Measurements from ENCODE around the gene STK24. TPM values are rescaled to one million over a fixed set of nuclear protein-coding genes. Genes with fewer than 3 reads are reported as not detected.

The STK24 gene
- polyA plus RNA-seq, 3 donors = 14.2 to 59.8 (median 28.9) TPM

GRCh38 chr13:98489446-98490194 is 87.3 kb downstream of the STK24 start:
- intact Hi-C loops (cut with micrococcal nuclease) = no loop called here
- Mint-ChIP-seq H3K9me3 (no peaks in the 10 kb centered on the region), H3K4me1 (peaks cover 40% of the 10 kb centered on the region), H3K4me3 (no peak overlapping the region), H3K36me3 (peaks cover 27 to 28% of the 10 kb centered on the region in 2 donors), H3K27ac (peak overlapping the region in 4 of 7 donors; percentile 16 to 78 (median 44)), H3K27me3 (ENCODE audit: low read depth in 3 of 3) (peaks cover 0 to 6% (median 0%) of the 10 kb centered on the region in 3 donors)
- Histone ChIP-seq H3K9me3 (replicated peaks in 1 of 2; ENCODE audit: control insufficient read depth in 1 of 2, insufficient read depth in 1 of 2, low read length in 2 of 2) (no peaks in the 10 kb centered on the region), H2AFZ (ENCODE audit: insufficient read depth, low read depth, low read length, poor library complexity, severe bottlenecking) (no peak overlapping the region), H3K4me1 (ENCODE audit: control insufficient read depth in 1 of 2, insufficient read depth in 2 of 2, low read length in 2 of 2) (peaks cover 13 to 23% of the 10 kb centered on the region in 2 donors), H3K4me3 (replicated peaks in 1 of 3; ENCODE audit: low read depth in 2 of 3, low read length in 3 of 3) (no peak overlapping the region), H3K36me3 (replicated peaks in 1 of 2; ENCODE audit: control insufficient read depth in 1 of 2, insufficient read depth in 2 of 2, low read length in 2 of 2) (peaks cover 0 to 3% of the 10 kb centered on the region in 2 donors), H3K79me2 (ENCODE audit: insufficient read depth, low read length) (peaks cover 83% of the 10 kb centered on the region), H3K9ac (ENCODE audit: insufficient read depth, low read length, poor library complexity, severe bottlenecking) (no peak overlapping the region), H3K27ac (ENCODE audit: low read depth in 1 of 2, low read length in 2 of 2) (no peak overlapping the region), H4K20me1 (ENCODE audit: insufficient read depth, low read length) (peaks cover 93% of the 10 kb centered on the region), H3K27me3 (ENCODE audit: control insufficient read depth in 2 of 2, insufficient read depth in 2 of 2, low read length in 2 of 2) (no peaks in the 10 kb centered on the region), H3K4me2 (replicated peaks; ENCODE audit: extremely low read depth, low read length, poor library complexity, severe bottlenecking) (no peak overlapping the region)
- WGBS (ENCODE audit: insufficient coverage) = 84% methylated on average over 6 of the region's 8 CpGs
- DNase-seq = no peak
- TF ChIP-seq, protein P1, sequence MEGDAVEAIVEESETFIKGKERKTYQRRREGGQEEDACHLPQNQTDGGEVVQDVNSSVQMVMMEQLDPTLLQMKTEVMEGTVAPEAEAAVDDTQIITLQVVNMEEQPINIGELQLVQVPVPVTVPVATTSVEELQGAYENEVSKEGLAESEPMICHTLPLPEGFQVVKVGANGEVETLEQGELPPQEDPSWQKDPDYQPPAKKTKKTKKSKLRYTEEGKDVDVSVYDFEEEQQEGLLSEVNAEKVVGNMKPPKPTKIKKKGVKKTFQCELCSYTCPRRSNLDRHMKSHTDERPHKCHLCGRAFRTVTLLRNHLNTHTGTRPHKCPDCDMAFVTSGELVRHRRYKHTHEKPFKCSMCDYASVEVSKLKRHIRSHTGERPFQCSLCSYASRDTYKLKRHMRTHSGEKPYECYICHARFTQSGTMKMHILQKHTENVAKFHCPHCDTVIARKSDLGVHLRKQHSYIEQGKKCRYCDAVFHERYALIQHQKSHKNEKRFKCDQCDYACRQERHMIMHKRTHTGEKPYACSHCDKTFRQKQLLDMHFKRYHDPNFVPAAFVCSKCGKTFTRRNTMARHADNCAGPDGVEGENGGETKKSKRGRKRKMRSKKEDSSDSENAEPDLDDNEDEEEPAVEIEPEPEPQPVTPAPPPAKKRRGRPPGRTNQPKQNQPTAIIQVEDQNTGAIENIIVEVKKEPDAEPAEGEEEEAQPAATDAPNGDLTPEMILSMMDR (IDR thresholded peaks at IDR 0.05) = no peak

DNA sequence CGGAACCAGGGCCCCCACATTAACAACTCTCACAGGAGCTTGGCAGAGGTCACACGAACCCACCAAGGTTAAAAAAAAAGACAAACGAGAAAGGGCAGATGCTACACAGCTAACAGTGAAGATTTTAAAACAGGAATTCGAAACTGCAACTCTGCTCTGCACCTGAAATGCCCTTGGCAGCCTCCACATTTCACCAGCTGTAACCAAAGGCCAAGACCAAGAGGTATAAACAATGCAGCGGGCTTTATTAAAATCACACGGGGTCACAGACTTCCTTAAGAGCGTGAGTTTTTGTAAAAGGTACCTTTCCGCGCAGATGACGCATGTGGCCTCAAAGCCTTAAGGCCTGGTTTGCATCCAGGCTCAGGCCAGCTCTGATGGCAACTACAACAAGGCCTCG is 88.2 kb downstream of the STK24 start:
- intact Hi-C loops (cut with micrococcal nuclease) = no loop called here
- peaks cover 49% of the 10 kb centered on the region for H3K4me1 Mint-ChIP-seq
- Histone ChIP-seq H2AFZ (ENCODE audit: insufficient read depth, low read depth, low read length, poor library complexity, severe bottlenecking) (no peak overlapping the region), H4K20me1 (ENCODE audit: insufficient read depth, low read length) (peaks cover 96% of the 10 kb centered on the region), H3K4me2 (replicated peaks; ENCODE audit: extremely low read depth, low read length, poor library complexity, severe bottlenecking) (no peak overlapping the region), H3K9me3 (replicated peaks in 1 of 2; ENCODE audit: control insufficient read depth in 1 of 2, insufficient read depth in 1 of 2, low read length in 2 of 2) (no peaks in the 10 kb centered on the region), H3K4me1 (ENCODE audit: control insufficient read depth in 1 of 2, insufficient read depth in 2 of 2, low read length in 2 of 2) (peaks cover 18 to 31% of the 10 kb centered on the region in 2 donors), H3K27me3 (ENCODE audit: control insufficient read depth in 2 of 2, insufficient read depth in 2 of 2, low read length in 2 of 2) (no peaks in the 10 kb centered on the region), H3K9ac (ENCODE audit: insufficient read depth, low read length, poor library complexity, severe bottlenecking) (no peak overlapping the region), H3K36me3 (replicated peaks in 1 of 2; ENCODE audit: control insufficient read depth in 1 of 2, insufficient read depth in 2 of 2, low read length in 2 of 2) (no peaks in the 10 kb centered on the region), H3K27ac (ENCODE audit: low read depth in 1 of 2, low read length in 2 of 2) (no peak overlapping the region), H3K79me2 (ENCODE audit: insufficient read depth, low read length) (peaks cover 88% of the 10 kb centered on the region), H3K4me3 (replicated peaks in 1 of 3; ENCODE audit: low read depth in 2 of 3, low read length in 3 of 3) (no peak overlapping the region)
- TF ChIP-seq, protein P1 (IDR thresholded peaks at IDR 0.05) = no peak
- peak overlapping the region in 4 of 7 donors; percentile 9 to 48 (median 16) for H3K27ac Mint-ChIP-seq
- no peaks in the 10 kb centered on the region for H3K9me3 Mint-ChIP-seq
- 93% methylated on average over 10 of the region's 11 CpGs for WGBS (ENCODE audit: insufficient coverage)
- no peak for DNase-seq
- peaks cover 26 to 31% of the 10 kb centered on the region in 2 donors for H3K36me3 Mint-ChIP-seq
- H3K4me3 Mint-ChIP-seq = no peak overlapping the region
- H3K27me3 Mint-ChIP-seq (ENCODE audit: low read depth in 3 of 3) = peaks cover 0 to 6% (median 0%) of the 10 kb centered on the region in 3 donors
